ENCODE results near the gene TLNRD1.

TLNRD1 gene

GRCh38 chr15:80988148-80988796 is 12.5 kb upstream of the TLNRD1 start:
- H3K4me1 Mint-ChIP-seq, result peaks cover 70% of the 10 kb centered on the region
- peaks cover 19% of the 10 kb centered on the region for H3K36me3 Mint-ChIP-seq (ENCODE audit: low read depth)

GRCh38 chr15:80989081-80989517 is 11.6 kb upstream of the TLNRD1 start:
- H3K4me1 Mint-ChIP-seq, result peaks cover 66% of the 10 kb centered on the region
- H3K27me3 Mint-ChIP-seq, result no peaks in the 10 kb centered on the region
- H3K27ac Mint-ChIP-seq, result peak overlapping the region; percentile 99
- H3K9me3 Mint-ChIP-seq, result no peaks in the 10 kb centered on the region
- peak; percentile 16 for DNase-seq
- no peak for ATAC-seq
- peak overlapping the region; percentile 100 for H3K4me3 Mint-ChIP-seq
- peaks cover 17% of the 10 kb centered on the region for H3K36me3 Mint-ChIP-seq (ENCODE audit: low read depth)

More at GRCh38 chr15:80988148-80988796, 12.5 kb upstream of the TLNRD1 start:
- Mint-ChIP-seq H3K27ac (peak overlapping the region; percentile 99), H3K9me3 (no peaks in the 10 kb centered on the region), H3K4me3 (peak overlapping the region; percentile 100), H3K27me3 (no peaks in the 10 kb centered on the region)
- DNase-seq, result no peak
- ATAC-seq, result no peak

GRCh38 chr15:80989518-80990478 is 10.9 kb upstream of the TLNRD1 start, which contains the start of gene MESD:
Gene MESD, minus strand, starts transcription at chr15:80989819. Its CDS starts 28 bp downstream, at chr15:80989791.
- peak within 1 kb of the TSS; percentile 99 for H3K27ac Mint-ChIP-seq
- peaks cover 17% of the 10 kb centered on the region for H3K36me3 Mint-ChIP-seq (ENCODE audit: low read depth)
- peak within 1 kb of the TSS; percentile 100 for H3K4me3 Mint-ChIP-seq
- H3K4me1 Mint-ChIP-seq, result peaks cover 59% of the 10 kb centered on the region
- DNase-seq (peak; percentile 99), ATAC-seq (peak; percentile 97)
- H3K9me3 Mint-ChIP-seq, result no peaks in the 10 kb centered on the region
- H3K27me3 Mint-ChIP-seq, result no peaks in the 10 kb centered on the region

GRCh38 chr15:80990955-80991354 is 9.8 kb upstream of the TLNRD1 start:
- DNase-seq, result no peak
- Mint-ChIP-seq H3K27me3 (no peaks in the 10 kb centered on the region), H3K27ac (no peak overlapping the region), H3K4me3 (no peak overlapping the region), H3K9me3 (no peaks in the 10 kb centered on the region), H3K4me1 (peaks cover 48% of the 10 kb centered on the region), H3K36me3 (ENCODE audit: low read depth) (peaks cover 16% of the 10 kb centered on the region)
- no peak for ATAC-seq

GRCh38 chr15:80991421-80991820 is 9.3 kb upstream of the TLNRD1 start:
- peaks cover 13% of the 10 kb centered on the region for H3K36me3 Mint-ChIP-seq (ENCODE audit: low read depth)
- H3K4me3 Mint-ChIP-seq, result no peak overlapping the region
- H3K27ac Mint-ChIP-seq, result peak overlapping the region; percentile 11
- no peaks in the 10 kb centered on the region for H3K9me3 Mint-ChIP-seq
- peaks cover 44% of the 10 kb centered on the region for H3K4me1 Mint-ChIP-seq
- no peaks in the 10 kb centered on the region for H3K27me3 Mint-ChIP-seq
- ATAC-seq (peak; percentile 35), DNase-seq (no peak)

- H3K27me3 Mint-ChIP-seq, result no peaks in the 10 kb centered on the region
- ATAC-seq (no peak), DNase-seq (no peak)
- H3K36me3 Mint-ChIP-seq (ENCODE audit: low read depth), result peaks cover 13% of the 10 kb centered on the region
- no peak overlapping the region for H3K27ac Mint-ChIP-seq
- H3K4me1 Mint-ChIP-seq, result peaks cover 39% of the 10 kb centered on the region
- H3K4me3 Mint-ChIP-seq, result no peak overlapping the region
- H3K9me3 Mint-ChIP-seq, result no peaks in the 10 kb centered on the region
Observed at GRCh38 chr15:80992006-80992405, 8.7 kb upstream of the TLNRD1 start.

GRCh38 chr15:80992441-80992840 is 8.3 kb upstream of the TLNRD1 start:
- H3K36me3 Mint-ChIP-seq (ENCODE audit: low read depth), result peaks cover 13% of the 10 kb centered on the region
- no peaks in the 10 kb centered on the region for H3K9me3 Mint-ChIP-seq

GRCh38 chr15:80996247-80996646 is 4.5 kb upstream of the TLNRD1 start:
- Mint-ChIP-seq H3K4me1 (peaks cover 29% of the 10 kb centered on the region), H3K27me3 (no peaks in the 10 kb centered on the region), H3K9me3 (no peaks in the 10 kb centered on the region), H3K4me3 (no peak overlapping the region), H3K27ac (no peak overlapping the region), H3K36me3 (ENCODE audit: low read depth) (no peaks in the 10 kb centered on the region)
- ATAC-seq, result no peak
- no peak for DNase-seq

More at GRCh38 chr15:80992441-80992840, 8.3 kb upstream of the TLNRD1 start:
- H3K4me3 Mint-ChIP-seq, result no peak overlapping the region
- H3K27me3 Mint-ChIP-seq, result no peaks in the 10 kb centered on the region
- no peak for DNase-seq
- no peak overlapping the region for H3K27ac Mint-ChIP-seq
- no peak for ATAC-seq
- peaks cover 36% of the 10 kb centered on the region for H3K4me1 Mint-ChIP-seq

- no peak overlapping the region for H3K4me3 Mint-ChIP-seq
- no peak for ATAC-seq
Observed at GRCh38 chr15:80997692-80998091, 3.0 kb upstream of the TLNRD1 start.

GRCh38 chr15:80998251-80998650 is 2.5 kb upstream of the TLNRD1 start:
- no peak overlapping the region for H3K4me3 Mint-ChIP-seq
- no peaks in the 10 kb centered on the region for H3K27me3 Mint-ChIP-seq
- no peaks in the 10 kb centered on the region for H3K9me3 Mint-ChIP-seq
- no peak overlapping the region for H3K27ac Mint-ChIP-seq
- peaks cover under 1% of the 10 kb centered on the region for H3K36me3 Mint-ChIP-seq (ENCODE audit: low read depth)
- ATAC-seq, result no peak
- H3K4me1 Mint-ChIP-seq, result peaks cover 22% of the 10 kb centered on the region
- DNase-seq, result no peak

More at GRCh38 chr15:80997692-80998091, 3.0 kb upstream of the TLNRD1 start:
- H3K27me3 Mint-ChIP-seq, result no peaks in the 10 kb centered on the region
- H3K36me3 Mint-ChIP-seq (ENCODE audit: low read depth), result no peaks in the 10 kb centered on the region
- no peaks in the 10 kb centered on the region for H3K9me3 Mint-ChIP-seq
- H3K4me1 Mint-ChIP-seq, result peaks cover 22% of the 10 kb centered on the region
- DNase-seq, result no peak
- no peak overlapping the region for H3K27ac Mint-ChIP-seq

- peak; percentile 24 for ATAC-seq
- Mint-ChIP-seq H3K4me1 (peaks cover 36% of the 10 kb centered on the region), H3K4me3 (peak overlapping the region; percentile 97), H3K36me3 (ENCODE audit: low read depth) (peaks cover 13% of the 10 kb centered on the region), H3K27ac (peak overlapping the region; percentile 97), H3K9me3 (no peaks in the 10 kb centered on the region), H3K27me3 (no peaks in the 10 kb centered on the region)
- peak; percentile 69 for DNase-seq
Observed at GRCh38 chr15:80999623-81000036, 1.1 kb upstream of the TLNRD1 start.

GRCh38 chr15:81000144-81000623 is 539 bp upstream of the TLNRD1 start:
- Mint-ChIP-seq H3K27ac (peak overlapping the region; percentile 97), H3K9me3 (no peaks in the 10 kb centered on the region), H3K4me3 (peak overlapping the region; percentile 97), H3K27me3 (no peaks in the 10 kb centered on the region), H3K36me3 (ENCODE audit: low read depth) (peaks cover 17% of the 10 kb centered on the region), H3K4me1 (peaks cover 42% of the 10 kb centered on the region)
- DNase-seq (no peak), ATAC-seq (no peak)

GRCh38 chr15:81001152-81002008 is 657 bp downstream of the TLNRD1 start:
- Mint-ChIP-seq H3K4me1 (peaks cover 53% of the 10 kb centered on the region), H3K9me3 (no peaks in the 10 kb centered on the region), H3K27me3 (no peaks in the 10 kb centered on the region), H3K36me3 (ENCODE audit: low read depth) (peaks cover 21% of the 10 kb centered on the region), H3K27ac (peak overlapping the region; percentile 54), H3K4me3 (peak overlapping the region; percentile 97)
- DNase-seq (peak; percentile 49), ATAC-seq (peak; percentile 48)

- Mint-ChIP-seq H3K36me3 (ENCODE audit: low read depth) (peaks cover 22% of the 10 kb centered on the region), H3K4me1 (peaks cover 55% of the 10 kb centered on the region)
- ATAC-seq, result no peak
Observed at GRCh38 chr15:81002009-81002330, 1.2 kb downstream of the TLNRD1 start.

More at GRCh38 chr15:81002009-81002330, 1.2 kb downstream of the TLNRD1 start:
- Mint-ChIP-seq H3K27ac (peak overlapping the region; percentile 54), H3K9me3 (no peaks in the 10 kb centered on the region), H3K27me3 (no peaks in the 10 kb centered on the region), H3K4me3 (peak overlapping the region; percentile 97)
- DNase-seq, result no peak
